ENCODE data around the gene SLC6A9.

DNA sequence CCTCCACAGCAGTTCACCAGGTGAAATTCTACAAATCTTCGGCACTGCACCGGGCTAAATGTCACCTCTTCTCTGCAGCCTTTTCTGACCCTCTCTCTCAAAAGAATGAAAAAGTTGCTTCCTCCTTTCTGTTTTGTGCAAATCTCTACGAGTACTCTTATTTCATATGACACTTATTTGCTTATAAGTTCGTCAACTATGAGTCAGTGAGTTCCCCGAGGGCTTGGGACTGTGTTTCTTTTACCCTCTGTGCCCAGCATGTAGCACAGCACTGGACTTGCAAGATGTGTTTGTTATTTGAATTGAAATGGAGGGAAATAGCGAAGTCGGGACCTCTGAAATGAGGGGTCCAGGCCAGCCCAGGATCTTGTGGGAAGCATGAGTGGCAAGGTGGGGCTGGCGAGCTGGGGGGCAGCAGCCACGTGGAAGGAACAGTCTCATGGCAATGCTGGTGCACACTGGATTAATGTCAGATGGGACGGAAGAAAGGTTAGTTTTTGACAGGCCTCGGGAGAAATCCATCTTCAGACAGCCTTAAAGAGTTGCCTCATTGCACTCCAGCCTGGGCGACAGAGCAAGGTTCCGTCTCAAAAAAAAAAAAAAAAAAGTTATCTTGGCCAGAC lies 6.2 kb downstream of the SLC6A9 start:
- TF ChIP-seq RAD21 (IDR thresholded peaks at IDR 0.05; ENCODE audit: low read depth) (no peak), YY1 (IDR thresholded peaks at IDR 0.05; ENCODE audit: low read depth) (no peak), TAF1 (IDR thresholded peaks at IDR 0.05; ENCODE audit: low read depth) (no peak), EP300 (IDR thresholded peaks at IDR 0.05; ENCODE audit: borderline replicate concordance) (no peak), ZBTB7A (IDR thresholded peaks at IDR 0.05; ENCODE audit: low read depth) (no peak), NFIC (IDR thresholded peaks at IDR 0.05) (no peak)
- TF ChIP-seq, protein P1, sequence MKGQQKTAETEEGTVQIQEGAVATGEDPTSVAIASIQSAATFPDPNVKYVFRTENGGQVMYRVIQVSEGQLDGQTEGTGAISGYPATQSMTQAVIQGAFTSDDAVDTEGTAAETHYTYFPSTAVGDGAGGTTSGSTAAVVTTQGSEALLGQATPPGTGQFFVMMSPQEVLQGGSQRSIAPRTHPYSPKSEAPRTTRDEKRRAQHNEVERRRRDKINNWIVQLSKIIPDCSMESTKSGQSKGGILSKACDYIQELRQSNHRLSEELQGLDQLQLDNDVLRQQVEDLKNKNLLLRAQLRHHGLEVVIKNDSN (IDR thresholded peaks at IDR 0.05), result no peak
- TF ChIP-seq, protein P2, sequence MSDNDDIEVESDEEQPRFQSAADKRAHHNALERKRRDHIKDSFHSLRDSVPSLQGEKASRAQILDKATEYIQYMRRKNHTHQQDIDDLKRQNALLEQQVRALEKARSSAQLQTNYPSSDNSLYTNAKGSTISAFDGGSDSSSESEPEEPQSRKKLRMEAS (IDR thresholded peaks at IDR 0.05), result no peak
- TF ChIP-seq, protein P3, sequence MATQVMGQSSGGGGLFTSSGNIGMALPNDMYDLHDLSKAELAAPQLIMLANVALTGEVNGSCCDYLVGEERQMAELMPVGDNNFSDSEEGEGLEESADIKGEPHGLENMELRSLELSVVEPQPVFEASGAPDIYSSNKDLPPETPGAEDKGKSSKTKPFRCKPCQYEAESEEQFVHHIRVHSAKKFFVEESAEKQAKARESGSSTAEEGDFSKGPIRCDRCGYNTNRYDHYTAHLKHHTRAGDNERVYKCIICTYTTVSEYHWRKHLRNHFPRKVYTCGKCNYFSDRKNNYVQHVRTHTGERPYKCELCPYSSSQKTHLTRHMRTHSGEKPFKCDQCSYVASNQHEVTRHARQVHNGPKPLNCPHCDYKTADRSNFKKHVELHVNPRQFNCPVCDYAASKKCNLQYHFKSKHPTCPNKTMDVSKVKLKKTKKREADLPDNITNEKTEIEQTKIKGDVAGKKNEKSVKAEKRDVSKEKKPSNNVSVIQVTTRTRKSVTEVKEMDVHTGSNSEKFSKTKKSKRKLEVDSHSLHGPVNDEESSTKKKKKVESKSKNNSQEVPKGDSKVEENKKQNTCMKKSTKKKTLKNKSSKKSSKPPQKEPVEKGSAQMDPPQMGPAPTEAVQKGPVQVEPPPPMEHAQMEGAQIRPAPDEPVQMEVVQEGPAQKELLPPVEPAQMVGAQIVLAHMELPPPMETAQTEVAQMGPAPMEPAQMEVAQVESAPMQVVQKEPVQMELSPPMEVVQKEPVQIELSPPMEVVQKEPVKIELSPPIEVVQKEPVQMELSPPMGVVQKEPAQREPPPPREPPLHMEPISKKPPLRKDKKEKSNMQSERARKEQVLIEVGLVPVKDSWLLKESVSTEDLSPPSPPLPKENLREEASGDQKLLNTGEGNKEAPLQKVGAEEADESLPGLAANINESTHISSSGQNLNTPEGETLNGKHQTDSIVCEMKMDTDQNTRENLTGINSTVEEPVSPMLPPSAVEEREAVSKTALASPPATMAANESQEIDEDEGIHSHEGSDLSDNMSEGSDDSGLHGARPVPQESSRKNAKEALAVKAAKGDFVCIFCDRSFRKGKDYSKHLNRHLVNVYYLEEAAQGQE (IDR thresholded peaks at IDR 0.05; ENCODE audit: low read depth), result no peak
